ENCODE data around the gene ARFRP1.

DNA sequence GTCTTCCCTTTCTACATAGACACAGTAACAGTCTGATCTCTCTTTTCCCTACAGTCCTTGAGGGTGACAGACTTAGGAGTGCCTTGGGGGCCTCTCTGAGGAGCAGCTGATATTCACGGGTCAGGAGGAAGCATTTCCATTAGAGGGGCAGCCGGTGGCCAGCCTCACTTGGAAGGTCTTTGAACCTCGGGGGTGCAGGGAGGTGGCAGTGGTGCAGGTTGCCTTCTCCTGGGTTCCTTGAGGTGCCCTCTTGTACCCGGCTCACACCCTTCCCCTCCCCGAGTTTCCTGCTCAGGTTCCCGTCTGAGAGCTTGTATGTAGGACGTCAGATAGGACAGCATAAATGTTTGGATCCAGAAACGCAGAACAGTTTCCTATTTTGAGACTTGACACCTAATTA is 47.2 kb downstream of the ARFRP1 start:
- TF ChIP-seq POLR2A (IDR thresholded peaks at IDR 0.05) (no peak), EP300 (IDR thresholded peaks at IDR 0.05; ENCODE audit: low read depth) (no peak)
- TF ChIP-seq, protein P1, sequence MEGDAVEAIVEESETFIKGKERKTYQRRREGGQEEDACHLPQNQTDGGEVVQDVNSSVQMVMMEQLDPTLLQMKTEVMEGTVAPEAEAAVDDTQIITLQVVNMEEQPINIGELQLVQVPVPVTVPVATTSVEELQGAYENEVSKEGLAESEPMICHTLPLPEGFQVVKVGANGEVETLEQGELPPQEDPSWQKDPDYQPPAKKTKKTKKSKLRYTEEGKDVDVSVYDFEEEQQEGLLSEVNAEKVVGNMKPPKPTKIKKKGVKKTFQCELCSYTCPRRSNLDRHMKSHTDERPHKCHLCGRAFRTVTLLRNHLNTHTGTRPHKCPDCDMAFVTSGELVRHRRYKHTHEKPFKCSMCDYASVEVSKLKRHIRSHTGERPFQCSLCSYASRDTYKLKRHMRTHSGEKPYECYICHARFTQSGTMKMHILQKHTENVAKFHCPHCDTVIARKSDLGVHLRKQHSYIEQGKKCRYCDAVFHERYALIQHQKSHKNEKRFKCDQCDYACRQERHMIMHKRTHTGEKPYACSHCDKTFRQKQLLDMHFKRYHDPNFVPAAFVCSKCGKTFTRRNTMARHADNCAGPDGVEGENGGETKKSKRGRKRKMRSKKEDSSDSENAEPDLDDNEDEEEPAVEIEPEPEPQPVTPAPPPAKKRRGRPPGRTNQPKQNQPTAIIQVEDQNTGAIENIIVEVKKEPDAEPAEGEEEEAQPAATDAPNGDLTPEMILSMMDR (IDR thresholded peaks at IDR 0.05): no peak

Measured in transverse colon (tissue), 3 donors.